ENCODE measurements around the gene COL4A6. TPM values are rescaled to one million over a fixed set of nuclear protein-coding genes. Genes with fewer than 3 reads are reported as not detected.

COL4A6 gene
- total and polyA plus RNA-seq, 2 of the 8 experiments (the other 6 are each of a cell fraction or from before 2014, with no cell fraction given) = 5.9 to 11.8 TPM

DNA sequence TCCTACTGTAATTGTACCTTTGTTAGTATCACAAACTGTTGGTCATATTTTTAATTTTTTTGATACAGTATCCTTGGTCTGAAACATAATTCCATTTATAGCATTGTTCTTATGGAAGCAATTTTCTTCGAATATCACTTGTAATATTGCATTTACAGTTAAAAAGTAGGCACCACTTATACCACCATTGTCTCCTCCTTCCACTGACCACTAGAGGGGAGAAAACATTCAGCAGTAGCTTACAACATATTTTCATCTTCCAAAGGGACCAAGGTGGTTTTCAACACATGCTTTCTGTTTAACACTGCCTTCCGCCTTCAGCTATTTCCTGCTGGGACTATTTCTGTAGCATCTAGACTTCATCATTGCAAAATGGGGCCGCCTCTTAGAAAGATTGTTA is 146.2 kb downstream of the COL4A6 start:
- TF ChIP-seq CHD1 (IDR thresholded peaks at IDR 0.05; ENCODE audit: low read depth, low read length) (no peak), EZH2 (IDR thresholded peaks at IDR 0.05; ENCODE audit: low read depth, low read length, severe bottlenecking) (no peak), TAF7 (optimal IDR thresholded peaks at IDR 0.05; ENCODE audit: borderline replicate concordance, low read depth, low read length) (no peak), SRF (IDR thresholded peaks at IDR 0.05; ENCODE audit: low read depth, low read length) (no peak), CBX5 (IDR thresholded peaks at IDR 0.05; ENCODE audit: low read depth, low read length) (no peak), SIRT6 (IDR thresholded peaks at IDR 0.05; ENCODE audit: low read length) (no peak), CBX8 (IDR thresholded peaks at IDR 0.05; ENCODE audit: borderline replicate concordance, low read depth, low read length) (no peak)
- TF ChIP-seq, protein P1, sequence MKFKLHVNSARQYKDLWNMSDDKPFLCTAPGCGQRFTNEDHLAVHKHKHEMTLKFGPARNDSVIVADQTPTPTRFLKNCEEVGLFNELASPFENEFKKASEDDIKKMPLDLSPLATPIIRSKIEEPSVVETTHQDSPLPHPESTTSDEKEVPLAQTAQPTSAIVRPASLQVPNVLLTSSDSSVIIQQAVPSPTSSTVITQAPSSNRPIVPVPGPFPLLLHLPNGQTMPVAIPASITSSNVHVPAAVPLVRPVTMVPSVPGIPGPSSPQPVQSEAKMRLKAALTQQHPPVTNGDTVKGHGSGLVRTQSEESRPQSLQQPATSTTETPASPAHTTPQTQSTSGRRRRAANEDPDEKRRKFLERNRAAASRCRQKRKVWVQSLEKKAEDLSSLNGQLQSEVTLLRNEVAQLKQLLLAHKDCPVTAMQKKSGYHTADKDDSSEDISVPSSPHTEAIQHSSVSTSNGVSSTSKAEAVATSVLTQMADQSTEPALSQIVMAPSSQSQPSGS (IDR thresholded peaks at IDR 0.05; ENCODE audit: low read length) = no peak
- Histone ChIP-seq H4K5ac (ENCODE audit: insufficient read length, low read depth, low read length) (no peak overlapping the region), H3K27me3 (replicated peaks in 1 of 4; ENCODE audit: control insufficient read depth in 3 of 4, extremely low read depth in 1 of 4, insufficient read depth in 3 of 4, low read length in 3 of 4) (no peaks in the 10 kb centered on the region), H4K91ac (replicated peaks; ENCODE audit: insufficient read length, low read length) (no peak overlapping the region), H3K79me1 (ENCODE audit: low read depth, low read length) (no peaks in the 10 kb centered on the region), H3K18ac (ENCODE audit: extremely low read depth, low read length) (no peak overlapping the region), H3K4me1 (replicated peaks in 1 of 4; ENCODE audit: control insufficient read depth in 3 of 4, insufficient read depth in 4 of 4, low read length in 3 of 4) (no peaks in the 10 kb centered on the region), H2BK120ac (replicated peaks; ENCODE audit: low read depth, low read length) (no peak overlapping the region), H2AK5ac (ENCODE audit: low read depth, low read length) (no peak overlapping the region), H3K14ac (ENCODE audit: insufficient read length) (no peak overlapping the region), H3K4me2 (ENCODE audit: insufficient read depth in 1 of 2, low read depth in 2 of 2, low read length in 2 of 2) (no peak overlapping the region), H3K23ac (ENCODE audit: insufficient read length) (no peak overlapping the region), H2BK20ac (ENCODE audit: low read length) (no peak overlapping the region), H3K79me2 (ENCODE audit: control insufficient read depth in 1 of 2, insufficient read depth in 2 of 2, low read length in 2 of 2) (no peaks in the 10 kb centered on the region), H2BK15ac (ENCODE audit: low read length) (no peak overlapping the region), H3K4ac (replicated peaks; ENCODE audit: insufficient read length, low read depth, low read length) (no peak overlapping the region), H2BK5ac (ENCODE audit: low read depth, low read length) (no peak overlapping the region), H3K56ac (replicated peaks; ENCODE audit: insufficient read length, low read depth, low read length) (no peak overlapping the region), H3K27ac (ENCODE audit: low read depth, low read length) (no peak overlapping the region), H3K36me3 (ENCODE audit: control insufficient read depth in 2 of 4, insufficient read depth in 4 of 4, low read length in 3 of 4) (no peaks in the 10 kb centered on the region), H2AFZ (ENCODE audit: low read length) (no peak overlapping the region), H2BK12ac (ENCODE audit: low read depth, low read length) (no peak overlapping the region), H3K9me3 (ENCODE audit: insufficient read depth in 2 of 2, low read depth in 1 of 2, low read length in 1 of 2) (no peaks in the 10 kb centered on the region), H3K9ac (replicated peaks in 1 of 4; ENCODE audit: extremely low read depth in 1 of 4, low read depth in 3 of 4, low read length in 3 of 4) (no peak overlapping the region), H4K8ac (ENCODE audit: extremely low read depth, insufficient read depth, low read length) (no peak overlapping the region), H3K4me3 (ENCODE audit: extremely low read depth in 1 of 4, insufficient read depth in 2 of 4, low read depth in 3 of 4, low read length in 4 of 4) (no peak overlapping the region), H4K20me1 (replicated peaks in 1 of 2; ENCODE audit: control insufficient read depth in 1 of 2, insufficient read depth in 2 of 2, low read length in 2 of 2) (no peaks in the 10 kb centered on the region), H3K23me2 (ENCODE audit: low read depth, low read length) (no peaks in the 10 kb centered on the region)
- 88% methylated on average over 2 of the region's 3 CpGs; no CpG with 5 or more reads in 1 of the 2 experiments for WGBS, 2 experiments (ENCODE audit: extremely low coverage in 1 of 2, insufficient coverage in 1 of 2, insufficient read length in 1 of 2, insufficient replicate concordance in 2 of 2, low coverage in 1 of 2, low lambda C conversion rate in 2 of 2, missing lambda C conversion rate in 1 of 2)
- no peak for FAIRE-seq
- CTCF ChIA-PET (ENCODE audit: partially characterized antibody) = interaction anchor here (0.9 kb wide), 1 partner anchor 67 kb away, joined by 3 read pairs; no protein-coding TSS in a partner anchor
- DNase-seq (ENCODE audit: low read depth in 1 of 2, low spot score in 2 of 2) = no peak
- POLR2A ChIA-PET (ENCODE audit: partially characterized antibody) = no interaction called here

Data from H1 (cell line).